MG63 (cell line): ENCODE results near the gene TSPAN15. TPM values are rescaled to one million over a fixed set of nuclear protein-coding genes. Genes with fewer than 3 reads are reported as not detected.

Experiments used
- DNase-seq: peaks from one replicate; pipeline ENCODE4 v3.0.0-alpha.2; 2020
- H3K27me3 ChIP-seq: fragments of 250-450 bp; sonication (Bioruptor Pico); 2 replicates; pipeline ENCODE4 v1.5.1; 2020; ENCODE audit warnings: mild to moderate bottlenecking, moderate library complexity
- H3K36me3 ChIP-seq: fragments of 250-450 bp; sonication (Bioruptor Pico); 2 replicates; pipeline ENCODE4 v1.5.1; 2020; ENCODE audit warnings: mild to moderate bottlenecking, moderate library complexity
- H3K4me3 ChIP-seq: fragments of 250-450 bp; sonication (Bioruptor Pico); 2 replicates; pipeline ENCODE4 v1.5.1; 2020; ENCODE audit warnings: mild to moderate bottlenecking, moderate library complexity
- H3K9me3 ChIP-seq: fragments of 250-450 bp; sonication (Bioruptor Pico); 2 replicates; pipeline ENCODE4 v1.5.1; 2020; ENCODE audit warnings: mild to moderate bottlenecking, moderate library complexity
- total RNA-seq: library from RNA; depleted of rRNA; stranded (reverse); fragments of >200 nt; shearing (Covaris generic); gene quantifications from 2 replicates; pipeline ENCODE4 v1.2.3, GENCODE V29; 2014; ENCODE audit warnings: low replicate concordance

TSPAN15 gene
- total RNA-seq, 1 experiment from 2014 or later = 7.5 TPM

DNA sequence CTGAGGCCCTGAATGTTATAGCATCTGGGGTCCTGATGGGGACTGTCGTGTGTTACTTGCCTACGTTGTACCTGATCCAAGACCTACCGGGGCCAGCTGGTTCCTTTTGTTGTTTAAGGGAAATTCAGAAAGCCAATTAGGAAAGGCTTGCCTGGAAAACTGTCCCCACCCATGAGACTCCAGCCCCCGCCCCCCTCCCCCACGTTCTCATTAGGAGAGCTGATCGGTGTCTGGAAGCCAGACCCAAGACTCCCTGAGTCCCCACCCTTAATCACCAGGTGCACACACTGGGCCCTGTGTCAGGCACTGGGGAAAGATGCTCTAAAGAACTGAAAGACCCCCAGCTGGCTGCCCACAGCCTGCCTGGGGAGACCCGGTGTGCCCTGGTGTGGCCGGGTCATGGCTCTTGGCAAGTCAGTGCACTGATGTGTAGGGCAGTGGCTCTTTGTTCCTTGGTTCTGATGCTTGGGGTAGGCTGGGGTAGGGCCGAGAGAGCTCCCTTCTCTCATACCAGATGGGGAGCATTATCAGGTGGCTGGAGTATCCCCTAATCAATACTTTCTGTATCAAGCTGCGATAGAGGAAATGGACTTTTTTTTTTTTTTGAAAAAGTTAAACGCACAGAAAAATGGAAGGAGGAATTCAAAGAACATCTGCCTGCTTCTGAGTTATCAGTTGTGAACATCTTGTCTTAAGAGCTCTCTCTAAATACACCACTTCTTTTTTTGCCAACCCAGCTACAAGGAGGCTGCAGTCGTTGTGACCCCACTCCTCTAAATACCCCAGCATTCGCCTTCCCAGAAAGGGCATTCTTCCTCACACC, 16.9 kb downstream of the TSPAN15 start:
- Histone ChIP-seq H3K27me3 (no peaks in the 10 kb centered on the region), H3K36me3 (no peaks in the 10 kb centered on the region), H3K9me3 (no peaks in the 10 kb centered on the region), H3K4me3 (no peak overlapping the region)
- no peak for DNase-seq

DNA sequence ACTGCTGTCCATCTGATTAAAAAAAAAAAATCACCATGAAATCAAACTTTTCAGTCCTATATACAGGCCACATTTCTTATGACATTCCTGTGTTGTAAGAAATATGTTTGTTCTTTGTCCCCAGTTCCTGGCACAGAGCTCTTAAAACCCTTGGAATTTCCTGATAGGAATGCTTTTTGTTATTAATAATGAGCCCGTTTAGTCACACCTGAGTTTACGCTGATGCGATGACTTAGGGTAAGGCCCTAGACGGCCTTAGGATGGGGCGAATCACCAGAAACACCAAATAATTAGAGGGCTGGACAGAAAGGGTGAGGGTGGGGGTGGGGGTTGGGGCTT, 17.5 kb downstream of the TSPAN15 start:
- no peaks in the 10 kb centered on the region for H3K27me3 ChIP-seq
- H3K9me3 ChIP-seq = no peaks in the 10 kb centered on the region
- H3K4me3 ChIP-seq = no peak overlapping the region
- no peak for DNase-seq
- no peaks in the 10 kb centered on the region for H3K36me3 ChIP-seq

DNA sequence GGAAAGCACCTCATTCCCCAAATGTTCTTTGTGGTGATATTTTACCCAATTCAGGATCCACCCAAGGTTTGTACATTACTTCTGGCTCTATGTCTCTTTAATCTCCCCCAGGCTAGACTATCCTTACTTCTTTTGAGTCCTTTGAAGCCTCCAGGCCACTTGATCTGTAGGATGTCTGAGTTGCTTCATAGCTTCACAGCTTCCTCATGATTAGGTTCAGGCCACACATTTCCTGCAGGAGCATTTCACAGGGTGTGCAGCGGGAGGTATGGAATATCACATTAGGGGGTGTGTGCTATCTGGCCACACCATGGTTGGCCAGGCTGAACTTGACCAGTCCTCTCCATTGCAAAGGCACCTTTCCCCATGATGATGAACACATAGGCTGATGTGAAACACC, 18.7 kb downstream of the TSPAN15 start:
- no peaks in the 10 kb centered on the region for H3K36me3 ChIP-seq
- H3K9me3 ChIP-seq = no peaks in the 10 kb centered on the region
- no peak for DNase-seq
- no peak overlapping the region for H3K4me3 ChIP-seq
- H3K27me3 ChIP-seq = no peaks in the 10 kb centered on the region

DNA sequence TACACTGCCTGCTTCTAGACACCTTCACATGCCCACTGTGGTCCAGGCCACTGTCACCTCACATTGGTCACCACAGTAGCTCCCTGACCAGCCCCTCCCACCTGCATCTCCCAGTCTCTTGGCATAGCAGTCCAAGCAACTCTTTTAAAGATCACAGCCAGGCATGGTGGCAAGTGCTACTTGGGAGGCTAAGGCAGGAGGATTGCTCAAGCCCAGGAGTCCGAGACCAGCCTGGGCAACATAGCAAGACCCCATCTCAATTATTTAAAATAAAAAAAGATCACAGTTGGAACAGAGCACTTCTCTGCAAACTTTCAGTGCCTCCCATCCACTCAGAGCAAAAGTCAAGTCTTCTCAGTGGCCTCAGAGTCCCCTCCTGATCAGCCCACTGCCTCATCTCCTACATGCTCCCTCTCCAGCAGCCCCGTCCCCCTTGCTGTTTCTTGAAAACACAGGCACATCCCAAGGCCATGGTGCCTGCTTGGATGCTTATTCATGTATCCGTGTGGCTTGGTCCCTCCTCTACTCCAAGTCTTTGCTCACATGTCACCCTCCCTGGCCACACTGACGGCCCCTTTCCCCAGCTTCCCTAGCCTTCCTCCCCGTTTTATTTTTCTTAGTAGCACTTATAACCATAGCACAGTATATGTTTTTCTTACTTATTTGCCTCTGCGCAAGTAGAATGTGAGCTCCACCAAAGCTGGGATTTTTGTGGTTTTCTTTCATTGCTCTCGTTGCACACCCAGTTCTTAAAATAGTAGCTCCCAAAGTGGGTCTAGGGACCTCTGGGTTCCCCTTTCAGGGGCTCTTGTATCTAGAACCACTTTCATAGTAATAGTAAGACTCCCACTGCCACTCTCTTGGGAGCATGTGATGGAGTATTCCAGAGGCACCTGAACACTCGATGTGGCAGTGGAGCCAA, 19.5 kb downstream of the TSPAN15 start:
- Histone ChIP-seq H3K27me3 (no peaks in the 10 kb centered on the region), H3K9me3 (no peaks in the 10 kb centered on the region), H3K4me3 (no peak overlapping the region), H3K36me3 (no peaks in the 10 kb centered on the region)
- DNase-seq = no peak

DNA sequence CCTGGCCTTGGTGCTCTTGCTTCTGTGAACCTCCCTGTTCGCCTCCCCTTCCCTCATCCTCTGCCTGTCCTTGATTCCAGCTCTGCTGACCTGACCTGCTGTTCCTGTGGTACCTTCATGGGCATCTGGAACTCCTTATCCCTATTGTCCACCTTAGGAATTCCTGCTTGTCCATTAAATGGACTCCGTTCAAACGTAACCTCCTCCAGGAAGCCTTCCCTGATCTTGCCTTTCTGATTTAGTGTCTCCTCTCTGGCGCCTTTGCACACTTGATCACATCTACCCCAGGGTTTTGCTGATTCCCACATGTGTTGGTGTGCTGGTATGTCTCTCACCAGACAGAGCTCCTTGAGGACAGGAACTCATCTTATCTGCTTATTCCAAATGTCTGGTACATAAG, 20.9 kb downstream of the TSPAN15 start:
- DNase-seq = no peak
- no peak overlapping the region for H3K4me3 ChIP-seq

DNA sequence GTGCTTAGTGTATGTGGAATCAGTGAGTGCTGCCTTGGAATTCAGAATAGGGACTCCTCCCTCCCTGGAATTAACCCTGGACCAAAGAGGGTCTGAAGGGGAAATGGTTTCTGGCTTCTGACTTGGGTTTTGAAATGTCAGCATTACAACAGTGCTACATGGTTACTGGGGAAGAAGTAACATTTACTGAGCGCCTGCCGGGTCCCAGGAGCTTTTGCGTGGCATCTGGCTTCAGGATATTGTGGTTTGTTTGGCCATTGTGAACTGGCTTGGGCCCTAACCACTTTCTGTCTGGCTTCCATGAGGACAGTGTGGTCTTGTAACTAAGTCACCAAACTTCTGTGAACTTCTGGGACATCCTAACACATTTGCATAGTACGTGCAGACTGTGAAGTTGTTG, 21.3 kb downstream of the TSPAN15 start:
- H3K9me3 ChIP-seq = no peaks in the 10 kb centered on the region
- H3K27me3 ChIP-seq = no peaks in the 10 kb centered on the region
- no peak for DNase-seq
- no peaks in the 10 kb centered on the region for H3K36me3 ChIP-seq
- no peak overlapping the region for H3K4me3 ChIP-seq

More for the DNA sequence above, 20.9 kb downstream of the TSPAN15 start:
- Histone ChIP-seq H3K27me3 (no peaks in the 10 kb centered on the region), H3K36me3 (no peaks in the 10 kb centered on the region), H3K9me3 (no peaks in the 10 kb centered on the region)

DNA sequence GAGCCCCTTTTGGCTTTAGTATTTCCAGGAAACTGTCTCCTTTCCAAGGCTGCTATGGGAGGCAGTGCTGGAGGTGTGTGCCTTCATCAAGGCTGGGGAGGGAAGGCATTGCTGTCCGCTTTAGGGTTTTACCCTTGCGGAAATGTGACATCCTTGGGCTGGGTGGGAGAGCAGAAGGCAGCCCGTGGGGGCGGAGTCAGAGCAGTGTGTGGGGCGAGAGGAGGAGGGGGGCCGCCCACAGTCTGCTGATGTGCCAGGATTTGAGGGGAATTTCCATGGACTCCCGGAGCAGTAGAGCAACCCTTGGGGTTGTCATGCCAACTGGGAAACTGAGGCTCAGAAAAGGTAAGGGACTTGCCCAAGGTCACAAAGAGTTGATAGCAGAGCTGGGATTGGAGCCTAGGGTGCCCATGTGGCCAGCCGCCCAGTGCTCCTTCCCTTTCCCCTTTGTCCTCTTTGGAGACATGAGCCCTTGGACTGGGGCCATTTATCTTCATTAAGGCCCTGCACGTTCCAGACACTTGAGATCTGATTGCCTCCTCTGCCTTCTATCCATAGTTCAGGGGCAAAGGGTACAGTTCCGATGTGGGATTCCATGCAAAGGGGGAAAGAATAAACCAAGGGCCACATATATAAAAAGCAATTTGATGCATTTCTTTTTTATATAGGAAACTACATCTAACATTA, 22.2 kb downstream of the TSPAN15 start:
- no peaks in the 10 kb centered on the region for H3K36me3 ChIP-seq
- H3K4me3 ChIP-seq = no peak overlapping the region
- no peak for DNase-seq
- no peaks in the 10 kb centered on the region for H3K27me3 ChIP-seq
- no peaks in the 10 kb centered on the region for H3K9me3 ChIP-seq

DNA sequence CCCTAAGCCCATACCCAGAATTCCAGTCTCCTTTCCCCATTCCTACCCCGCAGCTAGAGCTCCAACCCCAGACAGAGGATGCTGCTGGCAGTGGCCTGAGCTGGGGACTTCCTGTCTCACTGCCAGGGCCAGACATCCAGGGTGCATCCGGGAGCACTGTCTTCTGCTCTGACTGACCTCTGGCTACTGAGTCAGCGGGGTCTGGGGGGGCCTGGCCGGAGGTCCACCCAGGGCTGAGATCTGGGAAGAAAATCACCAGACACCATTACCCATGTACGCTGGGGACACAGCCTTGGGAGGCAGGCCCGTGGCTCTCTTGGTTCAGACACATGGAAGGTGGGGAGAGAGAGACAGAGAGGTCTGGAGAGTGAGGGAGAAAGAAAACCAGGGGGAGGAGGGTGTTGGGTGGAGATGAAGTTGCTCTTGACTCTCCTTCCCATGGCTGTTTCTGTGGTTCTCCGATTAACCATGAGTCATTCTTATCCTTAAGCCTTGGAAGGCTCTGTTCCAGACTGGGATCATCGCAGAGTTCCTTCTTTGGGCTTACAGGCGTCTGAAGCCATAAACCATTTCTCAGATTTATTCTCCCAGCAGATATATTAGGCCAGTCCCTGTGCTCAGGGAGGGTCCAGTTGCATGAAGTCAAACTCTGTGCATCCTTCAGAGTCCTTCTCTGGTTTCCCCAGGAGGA, 23.6 kb downstream of the TSPAN15 start:
- Histone ChIP-seq H3K4me3 (no peak overlapping the region), H3K9me3 (no peaks in the 10 kb centered on the region), H3K27me3 (no peaks in the 10 kb centered on the region), H3K36me3 (no peaks in the 10 kb centered on the region)
- DNase-seq = peak; percentile 76

DNA sequence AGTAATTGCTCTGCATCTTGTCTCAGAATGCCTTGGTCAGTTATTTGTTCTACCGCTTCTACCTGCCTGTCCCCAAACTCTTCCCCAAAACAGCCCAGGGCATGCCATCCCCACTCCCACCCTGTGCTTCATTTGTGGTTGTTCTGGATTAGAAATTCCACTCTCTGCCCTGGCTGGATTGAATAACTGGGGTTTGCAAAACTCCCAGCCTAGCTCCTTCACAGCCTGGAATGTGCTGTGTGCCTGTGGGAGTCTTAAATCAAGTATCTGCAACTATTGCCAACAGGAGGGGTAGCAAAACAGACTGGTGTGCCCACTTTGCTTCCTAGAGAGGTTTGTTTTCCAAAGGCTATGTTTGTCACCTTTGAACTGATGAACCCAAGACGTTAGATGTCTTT, 24.2 kb downstream of the TSPAN15 start:
- Histone ChIP-seq H3K9me3 (no peaks in the 10 kb centered on the region), H3K27me3 (no peaks in the 10 kb centered on the region)
- no peak for DNase-seq

DNA sequence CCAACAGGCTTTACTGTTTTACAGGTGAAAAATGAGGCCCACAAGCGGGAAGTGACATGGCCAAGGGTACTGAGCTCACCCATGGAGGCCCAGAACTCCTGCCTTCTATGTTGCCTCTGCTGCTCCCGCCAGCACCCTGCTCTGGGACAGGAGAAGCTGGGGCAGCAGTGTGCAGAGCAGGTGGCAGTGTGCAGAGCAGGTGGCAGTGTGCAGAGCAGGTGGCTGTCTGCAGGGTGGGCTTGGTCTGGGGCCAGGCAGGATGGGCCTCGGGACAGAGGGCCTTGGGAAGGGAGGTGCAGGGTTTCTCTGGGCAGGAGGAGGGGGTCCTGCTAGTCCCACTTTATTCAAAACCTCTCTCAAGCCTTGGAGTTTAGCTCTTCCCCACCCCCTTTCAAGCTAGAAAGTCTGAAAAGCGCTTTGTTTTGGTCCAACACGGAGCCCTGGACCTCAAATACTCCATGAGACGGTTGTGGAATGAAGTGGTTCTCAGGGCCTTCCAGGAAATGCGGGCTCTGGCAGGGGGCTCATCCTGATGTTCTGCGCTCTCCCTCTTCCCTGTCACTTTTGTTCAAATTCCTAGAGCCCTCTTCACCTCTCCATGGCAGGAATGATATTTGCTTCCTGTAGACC, 26.8 kb downstream of the TSPAN15 start:
- Histone ChIP-seq H3K9me3 (no peaks in the 10 kb centered on the region), H3K4me3 (no peak overlapping the region), H3K36me3 (no peaks in the 10 kb centered on the region), H3K27me3 (no peaks in the 10 kb centered on the region)
- no peak for DNase-seq

More for the DNA sequence above, 24.2 kb downstream of the TSPAN15 start:
- no peak overlapping the region for H3K4me3 ChIP-seq
- no peaks in the 10 kb centered on the region for H3K36me3 ChIP-seq

DNA sequence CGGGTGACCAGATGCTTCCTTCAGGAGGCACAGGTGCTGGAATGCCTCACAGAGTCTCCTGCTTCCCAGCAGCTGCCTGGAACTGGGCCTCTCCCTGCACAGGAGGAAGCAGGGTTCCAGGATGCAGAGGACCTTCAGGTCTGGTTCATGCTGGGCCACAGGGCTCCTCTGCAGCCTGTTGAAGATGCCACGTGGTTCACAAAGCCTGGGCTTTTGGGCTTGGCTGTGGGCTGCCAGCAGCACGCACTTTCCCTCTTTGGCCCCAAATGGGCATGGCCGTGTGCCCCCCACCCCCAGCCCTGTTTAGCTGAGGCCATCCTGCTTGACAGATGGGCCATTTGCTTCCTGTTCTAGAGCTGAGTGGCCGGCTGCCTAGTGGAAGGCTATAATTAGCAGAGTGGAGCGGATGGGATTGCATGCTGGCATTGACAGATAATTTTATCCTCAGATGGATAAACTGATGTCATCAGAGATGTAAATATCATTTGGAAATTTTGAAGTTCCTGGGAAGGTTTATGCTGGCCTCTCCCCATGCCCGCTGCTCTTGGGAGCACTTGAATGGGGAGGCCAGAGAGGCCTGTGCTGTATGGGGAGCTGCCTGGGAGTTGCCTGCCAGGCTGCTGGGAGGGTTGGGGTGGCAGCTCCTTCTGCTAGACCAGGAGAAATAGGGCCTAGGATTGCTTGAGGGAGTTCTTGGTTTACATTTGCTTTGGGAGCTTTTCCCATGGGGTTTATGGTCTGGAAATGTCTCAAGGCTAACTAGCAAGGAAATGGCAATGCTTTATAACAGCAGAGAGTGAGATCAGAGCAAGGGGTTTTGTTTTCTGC, 28.2 kb downstream of the TSPAN15 start:
- Histone ChIP-seq H3K27me3 (no peaks in the 10 kb centered on the region), H3K9me3 (no peaks in the 10 kb centered on the region), H3K4me3 (no peak overlapping the region), H3K36me3 (no peaks in the 10 kb centered on the region)
- peak; percentile 50 for DNase-seq

DNA sequence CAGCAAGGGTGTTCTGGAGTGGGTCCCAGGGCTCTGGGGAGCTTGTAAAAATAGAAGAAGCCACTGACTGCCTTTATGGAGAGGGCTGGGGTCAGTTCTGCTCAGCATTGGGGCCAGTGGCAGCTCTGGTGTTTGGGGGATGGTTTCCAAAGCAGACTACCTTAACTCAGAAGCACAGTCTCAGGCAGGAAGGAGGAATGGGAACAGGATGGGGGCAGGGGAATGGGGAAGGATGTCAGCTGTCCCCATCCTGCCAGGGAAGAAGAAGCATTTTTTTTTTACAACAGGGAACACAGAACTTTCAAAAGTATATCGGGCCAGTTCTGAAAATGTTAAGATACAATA, 28.8 kb downstream of the TSPAN15 start:
- DNase-seq = peak; percentile 49

DNA sequence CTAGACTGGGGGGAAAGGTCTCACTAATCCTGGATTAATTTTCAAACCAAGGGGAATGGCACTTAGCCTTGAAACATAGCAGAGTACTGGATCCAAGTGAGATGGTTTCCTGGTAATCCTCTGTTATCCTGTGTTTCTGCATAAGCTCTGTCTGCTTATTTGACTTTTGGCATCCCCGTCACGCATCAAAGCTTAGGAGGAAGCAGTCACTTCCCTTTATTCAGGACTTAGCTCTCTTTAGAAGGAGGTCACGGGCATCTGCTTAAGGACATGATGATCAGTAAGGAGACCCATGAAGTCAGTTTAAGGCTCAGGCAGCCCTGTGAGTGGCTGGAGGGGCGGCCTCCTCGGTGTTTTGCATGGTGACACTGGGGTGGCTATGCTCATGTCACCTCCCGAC, 30.0 kb downstream of the TSPAN15 start:
- Histone ChIP-seq H3K36me3 (no peaks in the 10 kb centered on the region), H3K4me3 (no peak overlapping the region), H3K9me3 (no peaks in the 10 kb centered on the region), H3K27me3 (no peaks in the 10 kb centered on the region)
- no peak for DNase-seq

More for the DNA sequence above, 28.8 kb downstream of the TSPAN15 start:
- no peaks in the 10 kb centered on the region for H3K36me3 ChIP-seq
- no peak overlapping the region for H3K4me3 ChIP-seq
- no peaks in the 10 kb centered on the region for H3K27me3 ChIP-seq
- H3K9me3 ChIP-seq = no peaks in the 10 kb centered on the region

DNA sequence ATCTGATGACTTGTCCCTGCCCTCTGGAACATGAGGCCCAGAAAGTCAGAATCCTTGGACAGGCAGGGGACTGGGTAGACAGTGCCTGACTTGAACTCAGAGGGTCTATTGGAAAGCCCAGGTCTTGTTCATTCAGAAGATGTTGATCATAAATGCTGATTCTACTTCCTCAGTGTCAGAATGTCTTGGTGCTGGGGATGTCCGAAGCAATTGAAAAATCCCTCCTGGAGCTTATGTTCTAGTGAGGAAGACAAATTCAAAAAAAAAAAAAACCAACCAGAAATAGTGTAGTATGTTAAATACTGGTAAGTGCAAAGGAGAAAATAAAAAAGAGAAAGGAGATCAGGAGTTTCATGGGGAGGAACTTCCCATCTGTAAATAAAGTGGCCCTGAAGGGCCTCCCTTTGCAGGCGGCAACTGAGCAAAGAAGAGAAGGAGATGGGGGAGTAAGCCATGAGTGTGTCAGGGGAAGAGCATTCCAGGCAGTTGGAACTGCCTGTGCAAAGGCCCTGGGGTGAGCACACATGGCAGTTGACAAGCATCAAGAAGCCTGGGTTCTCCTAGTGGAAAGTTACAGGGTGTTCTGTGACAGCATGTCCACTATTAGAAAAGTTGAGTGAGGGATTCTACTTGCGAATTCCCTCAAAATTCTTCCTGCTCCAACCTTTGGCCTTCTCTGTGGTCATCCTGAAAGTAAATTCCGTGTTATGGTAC, 30.7 kb downstream of the TSPAN15 start:
- no peak overlapping the region for H3K4me3 ChIP-seq
- no peaks in the 10 kb centered on the region for H3K27me3 ChIP-seq
- no peak for DNase-seq
- H3K36me3 ChIP-seq = no peaks in the 10 kb centered on the region
- H3K9me3 ChIP-seq = no peaks in the 10 kb centered on the region

DNA sequence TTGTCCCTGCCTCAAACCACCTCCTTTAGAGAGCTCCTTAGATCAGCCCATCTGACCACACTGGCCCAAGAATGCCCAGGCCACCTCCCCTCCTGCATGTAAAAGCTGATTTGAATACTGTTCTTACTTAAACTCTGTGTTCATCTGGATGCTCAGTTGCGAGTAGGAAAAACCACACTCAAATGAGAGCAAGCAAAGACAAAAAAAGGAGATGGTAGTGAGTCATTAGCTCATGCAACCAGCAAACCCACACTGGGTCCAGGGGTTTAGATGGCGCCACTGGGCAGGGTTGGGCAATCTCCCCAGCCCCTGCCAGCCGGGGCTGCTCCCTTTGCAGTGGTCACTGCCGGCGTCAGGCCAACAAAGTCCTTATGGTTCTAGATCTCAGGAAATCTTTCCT, 32.7 kb downstream of the TSPAN15 start:
- peak; percentile 22 for DNase-seq
- Histone ChIP-seq H3K36me3 (no peaks in the 10 kb centered on the region), H3K4me3 (no peak overlapping the region), H3K27me3 (no peaks in the 10 kb centered on the region), H3K9me3 (no peaks in the 10 kb centered on the region)
